ENCODE measurements around the gene BMP7. TPM values are rescaled to one million over a fixed set of nuclear protein-coding genes. Genes with fewer than 3 reads are reported as not detected.

Gene BMP7
- total RNA-seq, 1 donor from 2014 or later: not detected

GRCh38 chr20:57181639-57182038 is 84.8 kb downstream of the BMP7 start:
- ATAC-seq (ENCODE audit: low read depth) (no peak), DNase-seq (no peak)
- CTCF ChIA-PET: no interaction called here
- Mint-ChIP-seq H3K9me3 (no peaks in the 10 kb centered on the region), H3K36me3 (ENCODE audit: low read depth) (no peaks in the 10 kb centered on the region), H3K4me1 (no peaks in the 10 kb centered on the region), H3K27ac (no peak overlapping the region), H3K27me3 (peaks cover 20% of the 10 kb centered on the region), H3K4me3 (no peak overlapping the region)
- no peak for TF ChIP-seq CTCF (IDR thresholded peaks at IDR 0.05)
- intact Hi-C loops (cut with micrococcal nuclease): no loop called here
- POLR2A ChIA-PET: no interaction called here

GRCh38 chr20:57180954-57181353 is 85.5 kb downstream of the BMP7 start:
- no peak overlapping the region for H3K4me3 Mint-ChIP-seq
- intact Hi-C loops (cut with micrococcal nuclease): no loop called here
- ATAC-seq (ENCODE audit: low read depth) (no peak), DNase-seq (no peak)
- ChIA-PET POLR2A (no interaction called here), CTCF (no interaction called here)
- H3K27ac Mint-ChIP-seq: no peak overlapping the region
- H3K27me3 Mint-ChIP-seq: peaks cover 20% of the 10 kb centered on the region
- no peak for TF ChIP-seq CTCF (IDR thresholded peaks at IDR 0.05)
- H3K36me3 Mint-ChIP-seq (ENCODE audit: low read depth): no peaks in the 10 kb centered on the region
- no peaks in the 10 kb centered on the region for H3K9me3 Mint-ChIP-seq
- H3K4me1 Mint-ChIP-seq: no peaks in the 10 kb centered on the region

GRCh38 chr20:57180387-57180786 is 86.1 kb downstream of the BMP7 start:
- CTCF ChIA-PET: no interaction called here
- H3K9me3 Mint-ChIP-seq: no peaks in the 10 kb centered on the region

GRCh38 chr20:57179265-57179664 is 87.2 kb downstream of the BMP7 start:
- H3K27ac Mint-ChIP-seq: no peak overlapping the region
- TF ChIP-seq CTCF (IDR thresholded peaks at IDR 0.05): no peak
- CTCF ChIA-PET: no interaction called here
- no peaks in the 10 kb centered on the region for H3K4me1 Mint-ChIP-seq
- no peaks in the 10 kb centered on the region for H3K36me3 Mint-ChIP-seq (ENCODE audit: low read depth)
- no peak overlapping the region for H3K4me3 Mint-ChIP-seq
- POLR2A ChIA-PET: no interaction called here
- no peak for DNase-seq
- H3K9me3 Mint-ChIP-seq: no peaks in the 10 kb centered on the region
- intact Hi-C loops (cut with micrococcal nuclease): no loop called here
- no peak for ATAC-seq (ENCODE audit: low read depth)
- H3K27me3 Mint-ChIP-seq: peaks cover 20% of the 10 kb centered on the region

More at GRCh38 chr20:57180387-57180786, 86.1 kb downstream of the BMP7 start:
- no peak for ATAC-seq (ENCODE audit: low read depth)
- Mint-ChIP-seq H3K4me1 (no peaks in the 10 kb centered on the region), H3K27me3 (peaks cover 20% of the 10 kb centered on the region), H3K27ac (no peak overlapping the region), H3K36me3 (ENCODE audit: low read depth) (no peaks in the 10 kb centered on the region), H3K4me3 (no peak overlapping the region)
- intact Hi-C loops (cut with micrococcal nuclease): no loop called here
- TF ChIP-seq CTCF (IDR thresholded peaks at IDR 0.05): no peak
- no peak for DNase-seq
- POLR2A ChIA-PET: no interaction called here

- ChIA-PET CTCF (no interaction called here), POLR2A (no interaction called here)
- intact Hi-C loops (cut with micrococcal nuclease): no loop called here
- Mint-ChIP-seq H3K4me3 (no peak overlapping the region), H3K4me1 (no peaks in the 10 kb centered on the region), H3K27me3 (peaks cover 14% of the 10 kb centered on the region), H3K27ac (no peak overlapping the region), H3K36me3 (ENCODE audit: low read depth) (no peaks in the 10 kb centered on the region), H3K9me3 (no peaks in the 10 kb centered on the region)
- no peak for DNase-seq
- no peak for TF ChIP-seq CTCF (IDR thresholded peaks at IDR 0.05)
- ATAC-seq (ENCODE audit: low read depth): no peak
Observed at GRCh38 chr20:57178582-57179111, 87.8 kb downstream of the BMP7 start.
